Activated naive CD4-positive, alpha-beta T cell treated with anti-CD3 and anti-CD28 coated beads, Interleukin-2, amount 50 U/mL, for 16 hours (primary cell): Measurements from ENCODE around the gene MACIR.
"Not testable (repeated sequence)": the region's sequence is repeated elsewhere in the genome, so short reads cannot be mapped to it uniquely, and the experiment has no call there.

Experiments used
- DNase-seq: peaks from one replicate; pipeline ENCODE4 v3.0.0-alpha.2; 2020

Gene MACIR

GRCh38 chr5:103258368-103258956 lies at the start of gene MACIR:
Gene MACIR, plus strand, starts transcription at chr5:103258763. Its CDS starts 17,157 bp downstream, at chr5:103275920.
- peak; percentile 88 for DNase-seq

GRCh38 chr5:103209065-103209464 lies 49.5 kb upstream of the MACIR start:
- no peak for DNase-seq

GRCh38 chr5:103210952-103211351 lies 47.6 kb upstream of the MACIR start:
- no peak for DNase-seq

GRCh38 chr5:103211576-103212561 lies 46.7 kb upstream of the MACIR start:
- DNase-seq = no peak

- DNase-seq = no peak
These were observed 42.4 kb upstream of the MACIR start for GRCh38 chr5:103216137-103216536.

- DNase-seq = no peak
These were observed 41.9 kb upstream of the MACIR start for GRCh38 chr5:103216697-103217096.

GRCh38 chr5:103217101-103217500 lies 41.5 kb upstream of the MACIR start:
- DNase-seq = no peak

- no peak for DNase-seq
These were observed 40.4 kb upstream of the MACIR start for GRCh38 chr5:103218164-103218563.

- DNase-seq = not testable (repeated sequence)
These were observed 39.5 kb upstream of the MACIR start for GRCh38 chr5:103219074-103219473.

GRCh38 chr5:103223031-103223955 lies 35.3 kb upstream of the MACIR start:
- DNase-seq = no peak

- peak; percentile 28 for DNase-seq
These were observed 34.3 kb upstream of the MACIR start for GRCh38 chr5:103224118-103224893.

GRCh38 chr5:103224894-103225246 lies 33.7 kb upstream of the MACIR start:
- no peak for DNase-seq

GRCh38 chr5:103228061-103228460 lies 30.5 kb upstream of the MACIR start:
- no peak for DNase-seq

GRCh38 chr5:103228588-103228987 lies 30.0 kb upstream of the MACIR start:
- DNase-seq = no peak

- DNase-seq = no peak
These were observed 26.1 kb upstream of the MACIR start for GRCh38 chr5:103232393-103232999.

GRCh38 chr5:103234239-103234975 lies 24.2 kb upstream of the MACIR start:
- no peak for DNase-seq

GRCh38 chr5:103235891-103236290 lies 22.7 kb upstream of the MACIR start:
- no peak for DNase-seq

GRCh38 chr5:103237778-103238177 lies 20.8 kb upstream of the MACIR start:
- no peak for DNase-seq

GRCh38 chr5:103243665-103244064 lies 14.9 kb upstream of the MACIR start:
- DNase-seq = no peak

- no peak for DNase-seq
These were observed 14.2 kb upstream of the MACIR start for GRCh38 chr5:103244398-103244797.

GRCh38 chr5:103245761-103246160 lies 12.8 kb upstream of the MACIR start:
- no peak for DNase-seq
